Inflammatory macrophage treated with lipopolysaccharide for 1 hour (primary cell): Measurements from ENCODE around the gene IPCEF1.
A peak's percentile ranks its signal among the peaks of the same experiment; 100 is the strongest.
"Not testable (repeated sequence)": the region's sequence is repeated elsewhere in the genome, so short reads cannot be mapped to it uniquely, and the experiment has no call there.

Experiments
- DNase-seq, 2 donors: peaks; one replicate each; pipeline ENCODE4 v3.0.0-alpha.2; 2020 to 2022

Gene IPCEF1

DNA sequence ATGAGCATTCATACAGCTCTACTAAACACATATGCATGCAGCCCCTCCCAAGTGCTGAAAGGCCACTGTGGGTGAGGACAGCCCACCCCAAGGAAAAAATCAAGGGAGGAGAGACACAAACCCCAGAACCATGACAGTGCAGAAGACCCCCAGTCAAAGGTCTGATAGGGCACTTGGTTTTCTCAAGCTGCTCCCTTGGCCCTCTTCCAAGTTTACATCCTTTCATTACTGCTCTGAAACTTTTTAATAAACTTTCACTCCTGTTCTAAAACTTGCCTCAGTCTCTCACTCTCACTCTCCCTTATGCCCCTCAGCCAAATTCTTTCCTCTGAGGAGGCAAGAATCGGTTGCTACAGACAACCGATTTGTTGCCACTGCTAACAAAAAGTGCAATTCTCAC, 24.9 kb downstream of the IPCEF1 start:
- no peak for DNase-seq

DNA sequence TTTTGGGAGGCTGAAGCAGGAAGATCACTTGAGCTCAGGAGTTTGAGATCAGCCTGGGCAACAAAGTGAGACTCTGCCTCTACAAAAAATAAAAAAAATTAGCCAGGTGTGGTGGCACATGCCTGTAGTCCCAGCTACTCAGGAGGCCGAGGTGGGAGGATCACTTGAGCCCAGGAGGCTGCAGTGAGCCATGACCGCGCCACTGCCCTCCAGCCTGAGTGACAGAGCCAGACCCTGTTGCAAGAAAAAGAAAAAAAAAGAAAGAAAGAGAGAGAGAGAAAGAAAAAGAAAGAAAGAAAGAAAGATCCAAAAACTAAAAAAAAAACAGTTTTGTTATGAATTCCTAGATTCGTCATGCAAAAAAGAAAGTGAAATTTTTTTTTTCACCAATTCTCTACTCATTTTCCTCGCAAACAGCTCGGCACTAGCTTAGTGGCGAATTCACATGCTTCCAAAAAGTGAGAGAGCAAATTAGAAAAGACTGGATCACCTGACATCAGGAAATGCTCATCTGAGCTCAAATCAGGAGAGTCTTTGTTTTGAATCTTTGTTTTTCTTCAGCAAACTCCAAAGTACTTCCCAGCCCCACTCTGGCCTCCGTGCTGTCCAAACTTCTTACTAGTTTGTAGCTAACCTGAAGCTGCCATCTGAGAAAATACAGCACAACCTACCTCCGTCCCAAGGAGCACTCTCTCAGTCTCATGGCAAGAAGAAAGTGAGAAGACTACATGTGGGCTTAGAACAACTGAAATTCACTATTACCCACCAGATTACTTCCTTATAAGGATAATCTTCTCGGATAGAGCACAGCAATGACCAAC, 27.0 kb downstream of the IPCEF1 start:
- DNase-seq = no peak

DNA sequence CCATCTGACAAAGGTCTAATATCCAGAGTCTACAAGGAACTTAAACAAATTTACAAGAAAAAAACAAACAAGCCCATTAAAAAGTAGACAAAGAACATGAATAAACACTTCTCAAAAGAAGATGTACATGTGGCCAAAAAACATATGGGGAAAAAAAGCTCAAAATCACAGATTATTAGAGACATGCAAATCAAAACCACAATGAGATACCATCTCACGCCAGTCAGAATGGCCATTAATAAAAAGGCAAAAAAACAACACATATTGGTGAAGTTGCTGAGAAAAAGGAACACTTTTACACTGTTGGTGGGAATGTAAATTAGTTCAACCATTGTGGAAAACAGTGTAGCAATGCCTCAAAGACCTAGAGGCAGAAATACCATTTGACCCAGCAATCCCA, 29.3 kb downstream of the IPCEF1 start:
- DNase-seq = not testable (repeated sequence)

DNA sequence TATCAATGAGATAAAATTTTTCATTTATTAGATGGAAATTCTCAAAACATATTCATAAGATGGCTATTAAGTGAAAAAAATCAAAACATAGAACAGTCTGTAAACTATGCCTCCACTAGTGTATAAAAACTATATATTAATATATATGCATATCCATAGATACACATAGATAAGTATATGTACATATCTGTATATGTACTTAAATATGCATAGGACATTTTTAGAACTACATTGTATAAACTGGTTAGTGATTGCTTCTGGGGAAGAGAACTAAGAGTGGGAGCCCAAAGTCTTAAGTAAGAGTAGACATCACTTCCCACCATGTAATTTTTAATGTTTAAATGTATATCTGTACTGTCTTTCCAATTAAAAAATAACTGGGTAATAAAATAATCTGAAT, 31.5 kb downstream of the IPCEF1 start:
- no peak for DNase-seq

DNA sequence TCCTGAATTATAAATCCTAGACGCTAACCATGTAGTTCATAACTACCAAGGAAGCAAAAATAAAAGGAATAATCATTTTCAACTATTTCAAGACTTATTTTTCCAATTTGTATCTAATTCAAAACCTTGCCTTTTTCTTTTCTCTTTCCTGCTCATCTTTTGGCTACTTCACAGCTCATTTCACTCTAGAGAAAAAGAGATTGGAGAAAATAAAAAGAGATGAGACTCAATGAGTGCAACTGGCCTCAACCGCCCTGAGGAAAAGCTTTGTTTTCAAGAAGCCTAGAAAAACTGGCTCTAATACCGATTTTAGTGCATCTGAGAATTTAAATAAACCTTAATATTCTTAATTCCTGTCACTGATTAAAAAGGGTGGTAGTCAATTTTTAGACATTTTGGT, 36.4 kb downstream of the IPCEF1 start:
- no peak for DNase-seq

DNA sequence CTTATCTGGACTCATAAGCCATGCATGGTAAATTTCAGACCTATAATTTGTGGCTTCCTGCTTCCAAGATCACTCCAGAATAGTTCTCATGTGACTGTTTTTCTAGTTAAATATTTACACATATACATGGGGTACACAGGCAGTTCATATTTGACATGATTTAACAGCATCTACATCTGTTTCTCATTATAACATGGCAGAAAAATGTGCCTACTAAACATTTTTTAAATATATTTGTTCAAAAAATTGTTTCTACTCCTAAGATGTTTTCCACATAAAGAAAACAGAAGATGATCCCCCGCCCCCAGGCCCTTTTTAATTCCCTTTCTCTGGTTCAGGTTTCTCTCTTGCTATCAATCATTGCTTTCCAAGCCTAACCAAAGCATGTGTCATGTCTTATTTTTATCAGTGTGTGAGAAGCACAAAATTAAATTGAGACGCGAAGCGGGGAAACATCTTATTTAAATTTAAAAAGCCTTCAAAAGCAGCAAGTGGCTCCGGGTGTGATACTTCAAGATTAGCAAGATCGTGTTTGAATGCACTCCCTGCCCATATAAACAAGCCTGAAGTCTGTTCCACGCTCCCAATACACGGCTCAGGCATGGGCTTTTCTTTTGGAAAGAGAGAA, 37.3 kb downstream of the IPCEF1 start:
- no peak for DNase-seq

DNA sequence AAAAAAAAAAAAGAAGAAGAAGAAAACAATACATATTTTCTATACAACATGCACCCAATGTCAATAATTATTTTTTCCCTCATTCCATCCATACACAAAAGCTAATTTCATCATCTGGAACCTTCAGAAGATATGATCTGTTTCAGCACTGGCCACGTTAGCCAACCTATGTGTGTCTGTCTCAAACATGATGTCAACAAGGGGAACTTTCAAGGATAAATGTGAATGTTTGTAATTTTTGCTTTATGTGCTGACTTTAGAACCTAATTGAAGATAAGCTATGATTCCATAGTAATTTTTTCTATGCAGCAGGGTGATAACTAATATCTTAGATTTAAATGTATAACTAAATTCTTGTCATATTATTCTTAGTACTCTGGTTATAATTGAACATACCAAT, 37.9 kb downstream of the IPCEF1 start:
- DNase-seq = no peak

DNA sequence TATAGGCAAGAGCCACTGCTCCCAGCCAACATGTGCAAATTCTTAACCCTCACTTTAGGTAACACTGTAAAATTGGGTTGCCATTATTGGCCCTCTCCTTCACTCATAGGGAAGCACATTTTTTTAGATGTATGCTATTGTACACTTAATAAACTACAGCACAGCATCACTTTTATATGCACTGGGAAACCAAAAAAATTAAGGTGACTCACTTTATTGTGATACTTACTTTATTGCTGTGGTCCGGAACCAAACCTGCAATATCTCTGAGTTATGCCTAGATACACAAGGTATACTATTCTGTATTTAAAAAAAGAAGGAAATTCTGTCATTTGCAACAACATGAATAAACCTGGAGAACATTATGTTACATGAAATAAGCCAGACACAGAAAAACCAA, 40.5 kb downstream of the IPCEF1 start:
- no peak for DNase-seq

DNA sequence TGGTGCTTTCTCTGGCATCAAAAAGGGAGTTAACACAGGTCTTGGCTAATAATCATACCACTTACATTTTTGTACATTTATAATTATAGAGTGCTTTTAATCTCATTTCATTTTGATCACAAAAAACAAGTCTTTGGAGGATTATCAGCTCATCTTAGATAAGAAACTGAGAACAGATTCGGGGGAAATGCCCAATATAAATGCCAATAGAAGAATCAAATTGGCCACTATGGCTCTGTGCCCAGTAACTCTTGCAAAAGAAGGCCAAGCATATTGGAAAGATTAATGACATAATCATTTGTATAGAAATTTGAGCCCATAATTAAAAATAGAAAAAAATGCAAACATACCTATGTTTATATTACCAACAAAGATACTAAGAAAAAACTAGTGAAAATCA, 42.5 kb downstream of the IPCEF1 start:
- no peak for DNase-seq

DNA sequence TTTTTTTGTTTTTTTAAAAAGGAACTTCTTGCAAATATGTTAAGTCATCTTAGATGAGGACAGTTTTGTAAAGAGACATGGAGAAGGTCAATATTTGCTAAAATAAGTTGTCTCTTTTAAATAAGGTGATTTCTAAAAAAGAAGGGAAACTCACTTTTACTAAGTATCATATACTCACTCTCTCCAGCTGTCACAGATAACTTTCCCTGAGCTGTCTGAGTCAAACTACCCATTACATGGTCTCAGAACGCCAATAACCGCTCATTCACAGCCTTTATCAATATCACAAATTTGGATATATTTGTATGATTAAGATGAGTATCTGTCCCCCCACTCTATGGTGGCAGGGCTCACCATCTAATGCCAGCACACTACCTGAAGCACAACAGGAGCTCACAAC, 47.6 kb downstream of the IPCEF1 start:
- no peak for DNase-seq

DNA sequence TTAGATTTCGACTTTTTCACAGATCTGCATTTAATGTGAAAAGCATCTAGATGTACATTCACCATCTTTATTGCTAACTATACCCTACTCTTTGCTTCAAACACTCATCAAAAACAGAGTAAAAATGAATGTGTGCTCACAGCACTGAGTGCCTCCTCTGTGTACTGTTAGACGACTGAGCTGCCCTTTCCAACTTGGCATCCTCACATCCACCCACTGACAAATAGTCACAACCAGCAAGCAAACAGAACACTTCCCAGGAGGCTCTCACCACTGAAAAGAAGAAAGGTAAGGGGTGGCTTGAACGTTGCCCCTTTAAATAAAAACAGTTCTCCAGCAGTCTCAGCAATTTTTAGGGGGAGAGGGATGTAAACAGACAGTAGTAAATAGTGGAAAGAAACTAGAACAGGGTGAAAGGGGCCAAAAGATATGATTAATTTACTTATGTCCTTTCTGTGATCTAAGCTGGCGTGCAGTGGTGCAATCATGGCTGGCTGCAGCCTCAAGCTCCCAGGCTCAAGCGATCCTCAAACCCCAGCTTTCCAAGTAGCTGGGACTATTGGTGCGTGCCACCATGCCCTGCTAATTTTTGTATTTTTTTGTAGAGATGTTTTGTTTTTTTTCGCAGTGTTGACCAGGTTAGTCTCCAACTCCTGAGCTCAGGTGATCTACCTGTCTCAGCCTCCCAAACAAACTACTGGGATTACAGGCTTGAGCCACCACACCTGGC, 48.7 kb downstream of the IPCEF1 start:
- no peak for DNase-seq

DNA sequence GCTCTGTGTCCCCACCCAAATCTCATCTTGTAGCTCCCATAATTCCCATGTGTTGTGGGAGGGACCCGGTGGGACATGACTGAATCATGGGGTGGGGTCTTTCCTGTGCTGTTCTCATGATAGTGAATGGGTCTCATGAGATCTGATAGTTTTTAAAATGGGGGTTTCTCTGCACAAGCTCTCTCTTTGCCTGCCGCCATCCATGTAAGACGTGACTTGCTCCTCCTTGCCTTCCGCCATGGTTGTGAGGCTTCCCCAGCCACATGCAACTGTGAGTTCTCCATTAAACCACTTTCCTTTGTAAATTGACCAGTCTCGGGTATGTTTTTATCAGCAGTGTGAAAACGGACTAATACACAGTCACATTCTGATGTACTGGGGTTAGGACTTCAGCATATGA, 49.5 kb downstream of the IPCEF1 start:
- not testable (repeated sequence) for DNase-seq

DNA sequence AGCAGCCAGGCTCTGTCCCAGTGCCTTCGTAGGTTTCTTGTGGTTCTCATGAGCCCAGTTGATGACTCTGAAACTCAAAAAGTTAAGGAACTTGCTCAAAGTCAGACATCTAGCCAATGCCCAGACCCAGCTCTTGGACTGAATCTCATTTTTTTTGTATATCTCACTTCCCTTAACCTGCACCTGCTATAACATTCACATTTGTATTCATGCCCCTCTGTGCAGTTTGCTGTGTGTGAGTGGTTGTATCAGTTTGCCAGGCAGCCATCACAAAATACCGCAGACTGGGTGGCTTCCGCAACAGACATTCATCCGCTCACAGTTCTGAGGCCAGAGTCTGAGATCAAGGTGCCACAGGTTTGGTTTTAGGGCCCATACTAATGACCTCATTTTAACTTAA, 49.9 kb downstream of the IPCEF1 start:
- DNase-seq = no peak

DNA sequence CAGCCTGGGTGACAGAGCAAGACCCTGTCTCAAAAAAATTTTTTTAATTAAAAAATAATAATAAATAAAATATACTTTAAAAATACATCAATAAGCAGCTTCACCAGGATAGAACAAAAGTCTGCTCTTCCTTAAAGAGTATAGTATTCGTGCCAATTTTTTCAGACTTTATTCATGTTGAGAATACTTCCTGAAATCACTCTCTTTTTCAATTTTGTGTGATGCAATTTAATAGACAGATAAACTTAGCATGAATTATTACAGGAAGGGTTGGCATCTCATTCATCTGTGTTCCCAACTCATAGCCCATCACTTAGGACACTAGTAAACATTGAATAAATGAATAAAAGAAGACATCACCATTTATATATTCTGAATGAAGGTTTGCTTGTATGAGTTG, 52.4 kb downstream of the IPCEF1 start:
- DNase-seq = no peak

DNA sequence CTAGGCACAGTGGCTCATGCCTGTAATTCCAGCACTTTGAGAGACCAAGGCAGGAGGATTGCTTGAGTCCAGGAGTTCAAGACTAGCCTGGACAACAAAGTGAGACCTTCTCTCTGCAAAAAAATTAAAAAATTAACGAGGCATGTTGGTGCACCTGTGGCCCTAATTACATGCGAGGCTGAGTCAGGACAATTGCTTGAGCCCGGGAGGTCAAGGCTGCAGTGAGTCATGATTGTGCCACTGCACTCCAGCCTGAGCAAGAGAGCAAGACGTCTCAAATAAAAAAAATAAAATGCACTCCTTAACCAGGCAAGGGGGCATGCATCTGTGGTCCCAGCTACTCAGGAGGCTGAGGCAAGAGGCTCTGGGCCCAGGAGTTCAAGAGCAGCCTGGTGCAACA, 53.0 kb downstream of the IPCEF1 start:
- DNase-seq = not testable (repeated sequence)

DNA sequence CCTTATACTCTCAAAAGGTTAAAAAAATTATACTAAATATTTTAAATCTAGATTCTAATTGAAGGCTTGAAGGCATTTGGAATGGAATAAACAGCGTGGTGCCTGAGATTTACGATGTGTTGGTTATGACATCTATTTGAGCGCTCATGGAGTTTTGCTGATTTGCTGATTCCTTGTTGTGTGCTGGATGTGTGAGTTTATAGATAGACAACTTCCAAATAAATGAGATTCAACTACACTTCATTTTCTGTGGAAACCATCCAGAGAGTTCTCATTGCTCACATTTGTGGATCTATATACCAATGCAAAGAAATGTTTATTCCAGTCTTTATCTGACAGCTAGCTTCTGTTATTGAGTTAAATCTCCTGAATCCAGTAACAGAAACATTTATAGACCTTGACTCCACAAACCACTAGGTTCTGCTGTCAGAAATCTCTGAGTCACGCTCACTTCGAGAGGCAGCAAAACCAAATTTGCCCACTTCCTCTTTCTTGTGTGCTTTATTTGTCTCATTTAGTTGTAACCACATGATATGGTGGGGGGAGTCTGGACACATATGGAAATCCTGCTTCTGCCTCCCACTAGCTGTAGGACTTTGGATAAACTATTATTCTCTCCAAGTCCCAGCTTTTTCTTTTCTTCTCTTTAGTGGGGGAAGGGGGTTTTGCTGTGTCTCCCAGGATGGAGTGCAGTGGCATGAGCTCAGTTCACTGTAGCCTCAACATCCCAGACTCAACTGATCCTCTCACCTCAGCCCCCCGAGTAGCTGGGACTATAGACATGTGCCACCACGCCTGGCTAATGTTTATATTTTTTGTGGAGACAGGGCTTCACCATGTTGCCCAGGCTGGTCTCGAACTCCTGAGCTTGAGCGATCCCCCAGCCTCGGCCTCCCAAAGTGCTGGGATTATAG, 54.5 kb downstream of the IPCEF1 start:
- peak; percentile 89 to 93 for DNase-seq

DNA sequence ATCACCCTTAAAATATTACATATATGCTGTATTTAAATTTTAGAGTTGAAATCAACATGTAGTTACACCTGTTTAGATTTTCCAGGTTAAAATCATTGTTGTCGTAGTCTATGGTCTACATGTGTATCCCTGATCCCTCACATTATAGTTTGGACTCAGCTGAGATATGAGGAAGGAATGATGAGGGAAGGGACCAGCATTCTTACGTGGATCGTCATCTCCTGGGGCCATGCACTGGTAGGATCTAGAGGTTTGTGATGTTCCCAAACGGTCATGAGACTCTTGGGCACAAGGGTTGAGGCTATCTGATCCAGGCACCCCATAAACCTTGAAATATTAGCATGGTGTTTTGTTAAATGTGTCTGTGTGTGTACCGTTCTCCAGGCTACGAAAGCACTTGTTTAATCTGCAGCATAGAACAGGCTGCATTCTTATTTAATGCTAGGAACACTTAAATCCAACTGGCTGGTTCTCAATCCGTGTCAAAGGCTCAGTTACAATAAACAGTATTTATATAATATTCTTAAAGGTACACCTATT, 55.4 kb downstream of the IPCEF1 start:
- no peak for DNase-seq

DNA sequence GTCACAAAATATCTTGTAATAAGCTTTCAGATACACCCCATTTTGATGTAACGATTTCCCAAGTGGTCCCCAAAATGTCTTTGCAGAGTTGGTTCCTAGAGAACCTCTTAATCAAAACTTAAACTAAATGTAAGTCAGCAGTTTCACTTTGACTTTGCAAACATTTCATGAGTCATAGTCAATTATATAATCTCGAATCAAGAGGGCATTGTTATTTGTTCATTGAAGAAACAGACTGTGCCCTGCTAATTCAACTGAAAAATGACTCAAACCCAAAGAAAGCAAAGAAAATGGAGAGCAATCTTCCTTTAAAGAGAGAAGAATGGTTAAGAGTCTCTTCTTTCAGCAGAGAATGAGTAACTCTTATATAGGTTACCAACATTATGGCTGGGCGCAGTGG, 58.3 kb downstream of the IPCEF1 start:
- DNase-seq = peak; percentile 47 to 62

DNA sequence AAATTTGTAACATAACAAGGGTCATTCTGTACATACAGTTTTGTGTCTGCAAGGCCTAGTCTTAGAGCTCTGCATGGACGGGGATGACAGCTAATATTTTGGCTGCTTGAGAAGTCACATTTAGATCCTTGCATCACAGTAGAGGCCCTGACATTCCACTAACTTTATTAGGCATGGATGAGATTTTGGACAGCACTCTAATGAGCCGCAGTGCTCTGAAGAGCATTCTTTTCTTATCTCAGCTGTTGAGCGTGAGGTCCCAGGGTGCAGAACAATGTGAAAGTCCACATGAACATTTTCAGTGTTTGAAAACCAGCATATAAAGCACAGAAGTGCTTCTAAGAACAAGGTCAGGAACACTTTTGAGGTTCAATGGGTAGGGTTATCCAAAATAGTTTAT, 58.9 kb downstream of the IPCEF1 start:
- no peak for DNase-seq

DNA sequence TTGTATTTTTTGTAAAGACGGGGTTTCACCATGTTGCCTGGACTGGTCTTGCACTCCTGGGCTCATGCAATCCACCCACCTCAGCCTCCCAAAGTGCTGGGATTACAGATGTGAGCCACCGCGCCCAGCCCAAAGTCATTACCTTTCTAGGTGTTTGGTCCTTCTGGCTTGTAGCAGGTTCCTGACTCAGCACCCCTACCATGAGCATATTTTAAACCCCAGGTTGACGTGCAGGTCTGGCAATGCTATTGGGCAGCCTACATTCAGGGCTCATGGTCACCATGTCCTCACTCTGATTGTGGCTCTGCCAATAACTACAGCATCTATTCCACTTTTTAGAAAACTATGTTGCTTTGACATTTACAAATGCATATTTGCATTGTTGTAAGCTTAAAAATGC, 59.4 kb downstream of the IPCEF1 start:
- DNase-seq = no peak

DNA sequence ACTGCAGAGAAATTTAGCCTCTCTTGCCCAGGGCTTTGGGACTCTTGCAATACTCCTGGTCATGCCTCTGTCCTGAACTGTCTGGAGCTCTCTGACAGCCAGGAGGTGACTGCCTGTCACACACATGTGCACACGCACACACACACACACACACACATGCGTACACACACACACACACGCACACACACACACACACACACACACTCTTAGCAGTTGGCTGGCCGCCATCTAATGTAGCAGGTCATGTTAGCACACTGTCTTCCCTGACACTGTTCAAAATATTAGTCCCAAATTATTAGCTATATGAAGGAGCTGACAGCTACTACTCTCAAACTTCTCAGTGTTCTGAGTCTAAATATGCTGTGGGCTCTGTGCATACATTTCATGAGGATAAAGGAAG, 60.9 kb downstream of the IPCEF1 start:
- DNase-seq = no peak

DNA sequence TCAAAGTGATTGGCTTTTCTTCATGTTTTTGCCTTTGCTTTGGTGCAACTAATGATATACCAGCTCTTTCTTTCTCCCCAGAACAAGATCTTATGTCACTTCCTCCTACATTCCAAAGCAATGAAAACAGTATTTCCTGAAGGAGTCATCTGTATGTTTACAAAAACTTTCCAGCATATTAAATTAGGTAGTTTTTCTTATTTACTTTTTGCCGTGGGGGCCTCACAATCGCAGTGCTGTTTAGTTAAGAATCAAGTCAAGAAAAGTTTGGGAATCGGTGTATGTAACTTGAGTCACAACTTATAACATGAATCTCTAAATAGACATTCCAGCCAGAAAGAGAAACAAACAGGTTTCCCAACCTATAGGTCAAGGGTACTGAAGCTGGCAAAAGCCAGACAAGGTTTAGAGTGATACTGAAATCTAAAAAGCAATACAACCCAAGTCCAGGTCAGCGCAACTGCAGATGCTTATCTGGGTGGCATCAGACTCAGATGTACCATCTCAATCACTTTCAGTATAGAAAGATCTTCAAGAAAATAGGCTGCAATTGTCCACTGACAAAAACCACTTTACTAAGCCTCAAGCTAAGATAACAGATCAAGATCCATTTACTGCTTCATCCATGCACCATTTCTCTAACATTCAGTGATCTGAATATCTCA, 63.6 kb downstream of the IPCEF1 start:
- peak in 1 of 2 donors; percentile 54 for DNase-seq
